Left ventricle myocardium inferior (tissue), 1 donor: ENCODE data around the gene GREB1. TPM values are rescaled to one million over a fixed set of nuclear protein-coding genes. Genes with fewer than 3 reads are reported as not detected.
A peak's percentile ranks its signal among the peaks of the same experiment; 100 is the strongest.

Source experiments
- DNase-seq: peaks from one replicate; pipeline ENCODE4 v3.0.0-alpha.2; 2020
- H3K27ac ChIP-seq: fragments of 200-600 bp; replicated peaks from 2 replicates; pipeline ENCODE4 v1.8.0; 2021
- H3K27me3 ChIP-seq: fragments of 200-600 bp; 2 replicates; pipeline ENCODE4 v1.8.0; 2021; ENCODE audit warnings: low read depth
- H3K36me3 ChIP-seq: fragments of 200-600 bp; 2 replicates; pipeline ENCODE4 v1.8.0; 2021
- H3K4me1 ChIP-seq: fragments of 200-600 bp; 2 replicates; pipeline ENCODE4 v1.8.0; 2021
- H3K4me3 ChIP-seq: fragments of 200-600 bp; 2 replicates; pipeline ENCODE4 v1.8.0; 2021; ENCODE audit warnings: mild to moderate bottlenecking, moderate library complexity
- H3K9me3 ChIP-seq: fragments of 200-600 bp; replicated peaks from 2 replicates; pipeline ENCODE4 v1.8.0; 2021
- intact Hi-C: fragments of 100-400 bp; cut with micrococcal nuclease; formaldehyde crosslinking; loops from one replicate; pipeline ENCODE4 v1.11.0; 2022
- total RNA-seq: library from RNA; stranded (reverse); fragmentation: NEBNext Ultra II Directional; extraction: Animal tissue kit (Norgen Biotek cat#: 25700); gene quantifications from one replicate; pipeline ENCODE4 v1.2.1, GENCODE V29; 2021
- TF ChIP-seq, protein P1 (sequence below): fragments of 200-600 bp; IDR thresholded peaks from 2 replicates; pipeline ENCODE4 v1.8.0; 2021; ENCODE audit warnings: antibody characterized with exemption, mild to moderate bottlenecking, borderline replicate concordance
- donor health status: DM: no; HTN: yes; CAD: no; lungs with severe emphysema.

The GREB1 gene
- total RNA-seq, 1 donor from 2014 or later = 7.8 TPM

- no peak overlapping the region for H3K27ac ChIP-seq
- H3K9me3 ChIP-seq = no peaks in the 10 kb centered on the region
- H3K27me3 ChIP-seq = no peaks in the 10 kb centered on the region
- intact Hi-C loops = no loop called here
- H3K4me1 ChIP-seq = no peaks in the 10 kb centered on the region
- H3K4me3 ChIP-seq = no peak overlapping the region
- H3K36me3 ChIP-seq = peaks cover 4% of the 10 kb centered on the region
- DNase-seq = no peak
- TF ChIP-seq, protein P1, sequence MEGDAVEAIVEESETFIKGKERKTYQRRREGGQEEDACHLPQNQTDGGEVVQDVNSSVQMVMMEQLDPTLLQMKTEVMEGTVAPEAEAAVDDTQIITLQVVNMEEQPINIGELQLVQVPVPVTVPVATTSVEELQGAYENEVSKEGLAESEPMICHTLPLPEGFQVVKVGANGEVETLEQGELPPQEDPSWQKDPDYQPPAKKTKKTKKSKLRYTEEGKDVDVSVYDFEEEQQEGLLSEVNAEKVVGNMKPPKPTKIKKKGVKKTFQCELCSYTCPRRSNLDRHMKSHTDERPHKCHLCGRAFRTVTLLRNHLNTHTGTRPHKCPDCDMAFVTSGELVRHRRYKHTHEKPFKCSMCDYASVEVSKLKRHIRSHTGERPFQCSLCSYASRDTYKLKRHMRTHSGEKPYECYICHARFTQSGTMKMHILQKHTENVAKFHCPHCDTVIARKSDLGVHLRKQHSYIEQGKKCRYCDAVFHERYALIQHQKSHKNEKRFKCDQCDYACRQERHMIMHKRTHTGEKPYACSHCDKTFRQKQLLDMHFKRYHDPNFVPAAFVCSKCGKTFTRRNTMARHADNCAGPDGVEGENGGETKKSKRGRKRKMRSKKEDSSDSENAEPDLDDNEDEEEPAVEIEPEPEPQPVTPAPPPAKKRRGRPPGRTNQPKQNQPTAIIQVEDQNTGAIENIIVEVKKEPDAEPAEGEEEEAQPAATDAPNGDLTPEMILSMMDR = no peak
These were observed 110.4 kb downstream of the GREB1 start for GRCh38 chr2:11644293-11644692.

- Histone ChIP-seq H3K9me3 (no peaks in the 10 kb centered on the region), H3K4me1 (no peaks in the 10 kb centered on the region), H3K27me3 (no peaks in the 10 kb centered on the region), H3K36me3 (no peaks in the 10 kb centered on the region), H3K27ac (no peak overlapping the region), H3K4me3 (no peak overlapping the region)
- TF ChIP-seq, protein P1 = no peak
- intact Hi-C loops = no loop called here
- DNase-seq = no peak
These were observed 112.7 kb downstream of the GREB1 start for GRCh38 chr2:11646530-11646929.

GRCh38 chr2:11647834-11648600, 114.2 kb downstream of the GREB1 start:
- H3K9me3 ChIP-seq = no peaks in the 10 kb centered on the region

GRCh38 chr2:11649093-11649492, 115.2 kb downstream of the GREB1 start:
- TF ChIP-seq, protein P1 = no peak

More at GRCh38 chr2:11647834-11648600, 114.2 kb downstream of the GREB1 start:
- Histone ChIP-seq H3K4me1 (no peaks in the 10 kb centered on the region), H3K27me3 (no peaks in the 10 kb centered on the region), H3K4me3 (no peak overlapping the region), H3K36me3 (no peaks in the 10 kb centered on the region), H3K27ac (no peak overlapping the region)
- DNase-seq = no peak
- intact Hi-C loops = no loop called here
- TF ChIP-seq, protein P1 = peak; percentile 22

GRCh38 chr2:11651856-11652548, 118.2 kb downstream of the GREB1 start:
- intact Hi-C loops = no loop called here
- TF ChIP-seq, protein P1 = no peak

More at GRCh38 chr2:11649093-11649492, 115.2 kb downstream of the GREB1 start:
- no peak overlapping the region for H3K4me3 ChIP-seq
- H3K27ac ChIP-seq = no peak overlapping the region
- no peaks in the 10 kb centered on the region for H3K4me1 ChIP-seq
- no peak for DNase-seq
- intact Hi-C loops = no loop called here
- no peaks in the 10 kb centered on the region for H3K9me3 ChIP-seq
- no peaks in the 10 kb centered on the region for H3K27me3 ChIP-seq
- no peaks in the 10 kb centered on the region for H3K36me3 ChIP-seq

More at GRCh38 chr2:11651856-11652548, 118.2 kb downstream of the GREB1 start:
- H3K27me3 ChIP-seq = peaks cover 9% of the 10 kb centered on the region
- no peaks in the 10 kb centered on the region for H3K9me3 ChIP-seq
- H3K27ac ChIP-seq = no peak overlapping the region
- no peak overlapping the region for H3K4me3 ChIP-seq
- no peaks in the 10 kb centered on the region for H3K36me3 ChIP-seq
- no peak for DNase-seq
- H3K4me1 ChIP-seq = no peaks in the 10 kb centered on the region
